GM18870 (cell line): ENCODE data around the gene TMA16.

Experiments used
- ATAC-seq: cut with Tn5 transposase; IDR thresholded peaks from one replicate; pipeline ENCODE4 v1.9.1; 2021; ENCODE audit warnings: moderate library complexity; ENCODE audit not compliant: unreplicated experiment

Gene TMA16

DNA sequence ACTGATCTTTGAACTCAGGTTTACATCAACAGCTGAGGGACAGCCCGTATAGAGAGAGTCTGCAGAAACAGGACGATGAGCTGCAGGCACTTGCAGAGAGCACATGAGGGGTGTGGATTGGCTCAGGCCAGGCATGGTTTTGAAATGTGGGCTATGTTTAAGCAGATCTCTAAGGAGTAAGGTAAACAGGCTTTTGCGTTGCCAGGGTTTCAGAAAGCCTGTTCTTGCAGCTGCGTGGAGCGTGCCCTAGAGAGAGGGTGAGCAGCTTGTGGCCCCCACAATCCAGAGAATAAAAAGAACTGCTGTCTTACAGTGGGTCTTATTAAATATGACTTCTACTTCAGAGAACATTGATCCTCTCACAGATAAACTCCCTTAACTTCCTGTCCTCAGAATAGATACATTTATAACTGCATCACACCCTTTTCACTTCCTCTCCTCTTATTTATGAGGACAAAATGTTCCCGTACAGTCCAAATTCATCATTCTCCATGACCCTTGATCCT, 64.1 kb downstream of the TMA16 start:
- ATAC-seq, result peak; percentile 39

DNA sequence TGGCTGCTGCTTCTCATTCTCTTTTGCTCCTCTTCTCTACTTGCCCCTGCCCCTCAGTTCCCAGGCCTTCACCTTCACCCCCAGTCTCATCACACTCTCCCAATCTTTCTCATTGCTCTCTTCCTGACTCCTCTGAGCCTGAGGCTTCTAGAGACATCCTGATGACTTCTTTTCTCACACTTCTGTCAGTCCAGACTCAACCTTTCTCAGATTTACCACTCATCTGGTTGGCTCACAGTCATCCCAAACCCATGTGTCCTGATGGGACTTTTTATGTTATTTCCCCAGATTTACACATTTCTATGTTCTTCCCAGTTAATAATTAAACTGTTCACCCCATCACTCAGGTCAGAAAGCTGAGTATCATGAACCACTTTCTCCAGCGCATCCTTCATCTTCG, 68.0 kb downstream of the TMA16 start:
- peak; percentile 62 for ATAC-seq

DNA sequence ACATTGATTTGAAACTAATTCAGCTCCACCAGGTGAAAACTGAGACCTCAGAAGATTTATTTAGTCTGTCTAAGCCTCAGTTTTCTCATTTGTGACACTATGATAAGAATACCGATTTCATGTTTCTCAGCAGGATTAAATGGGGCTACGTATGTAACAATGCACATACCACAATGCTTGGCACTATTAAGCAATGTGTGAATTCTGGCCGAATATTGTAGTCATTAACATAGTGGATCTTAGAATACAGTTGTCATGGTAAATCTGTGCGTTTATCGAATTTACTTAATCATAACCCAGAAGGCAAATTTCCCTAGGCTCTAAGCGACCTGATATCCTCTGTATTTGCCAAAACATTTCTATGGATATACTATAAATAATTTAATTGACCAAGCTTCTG, 69.1 kb downstream of the TMA16 start:
- ATAC-seq, result no peak

DNA sequence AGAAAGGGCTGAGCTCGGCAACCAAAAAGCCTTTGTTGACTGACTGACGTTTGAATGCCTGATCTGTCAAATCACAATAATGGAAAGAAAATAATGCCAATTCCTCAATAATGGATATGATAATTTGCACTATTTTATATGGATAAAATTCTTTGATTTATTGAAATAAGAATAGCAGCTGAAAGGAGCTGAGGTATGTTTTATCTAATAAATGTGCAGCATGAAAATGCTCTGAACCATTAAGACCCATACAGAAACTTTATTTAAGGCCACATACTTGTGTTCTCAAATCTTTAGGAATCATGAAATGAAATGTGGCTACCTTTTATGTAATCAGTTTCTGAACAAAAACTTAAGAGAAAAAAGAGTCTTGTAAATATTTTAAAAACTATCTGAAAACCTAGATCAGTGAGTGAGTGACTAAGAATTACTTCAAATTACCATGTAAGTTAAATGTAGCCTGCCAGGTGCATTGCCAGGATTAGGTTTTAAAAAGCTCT, 69.8 kb downstream of the TMA16 start:
- ATAC-seq, result no peak

DNA sequence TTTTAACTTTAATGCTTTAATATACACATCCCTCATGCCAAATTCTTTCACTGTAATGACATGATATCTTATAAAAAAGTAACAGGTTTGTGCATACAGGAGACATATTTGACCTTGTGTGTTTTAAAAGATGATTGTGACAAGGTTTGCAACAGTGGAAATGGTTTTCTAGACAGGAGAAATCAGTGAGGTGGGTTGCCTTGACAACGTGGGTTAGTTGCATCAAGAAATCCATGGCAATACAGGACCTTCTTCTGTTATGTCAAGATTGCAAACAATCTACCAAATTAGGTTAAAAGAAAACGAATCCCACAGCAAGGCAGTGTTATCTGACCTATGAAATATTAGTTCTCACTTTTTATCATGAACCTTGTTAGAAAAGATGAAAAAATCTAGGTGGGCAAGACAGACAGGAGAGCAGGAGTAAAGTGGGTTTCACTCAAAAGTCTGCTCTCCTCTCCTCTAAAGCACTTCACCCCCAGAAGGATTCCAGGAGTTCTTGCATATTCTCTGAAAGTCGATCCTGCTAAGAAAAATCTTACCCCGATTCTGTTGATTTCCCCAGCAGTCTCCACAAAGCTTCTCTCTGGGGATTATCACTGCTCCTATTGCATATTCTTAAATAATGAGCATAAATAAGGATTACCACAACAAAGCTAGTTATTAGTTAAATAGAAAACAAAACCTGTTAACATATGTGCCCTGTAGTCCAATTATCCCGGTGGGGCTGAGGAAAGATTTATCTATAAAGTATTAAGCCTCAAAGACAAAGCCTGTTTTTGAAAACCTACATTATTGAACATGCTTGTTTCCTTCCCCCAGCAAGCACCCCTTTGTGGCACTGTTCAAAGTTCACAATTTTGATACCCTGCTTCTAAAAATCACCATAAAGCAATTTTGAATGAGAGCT, 71.0 kb downstream of the TMA16 start:
- ATAC-seq, result no peak

DNA sequence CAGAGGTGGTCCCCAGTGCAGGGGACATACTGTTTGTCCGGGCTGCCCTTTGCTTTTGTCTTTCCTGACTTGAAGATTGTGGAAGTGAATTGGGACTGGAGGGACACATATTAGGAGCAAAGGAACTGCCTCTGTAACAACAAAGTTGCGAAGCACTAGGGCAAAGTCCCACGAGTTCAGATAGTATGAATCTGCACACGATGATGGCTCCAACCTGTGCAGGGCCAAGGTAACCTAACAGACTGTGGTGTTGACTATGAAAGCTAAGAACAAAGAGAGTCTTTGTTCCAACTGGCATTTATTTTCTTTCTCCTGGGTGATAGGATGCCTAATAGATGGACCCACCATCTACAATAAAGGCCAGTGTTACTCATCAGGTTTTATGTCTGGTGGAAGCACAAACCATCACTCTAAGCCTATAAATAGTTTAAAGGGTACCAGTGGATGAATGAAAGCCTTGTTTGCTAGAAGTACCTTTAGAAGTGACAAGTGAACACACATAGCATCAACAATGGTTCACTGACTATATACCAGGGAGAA, 71.8 kb downstream of the TMA16 start:
- no peak for ATAC-seq

DNA sequence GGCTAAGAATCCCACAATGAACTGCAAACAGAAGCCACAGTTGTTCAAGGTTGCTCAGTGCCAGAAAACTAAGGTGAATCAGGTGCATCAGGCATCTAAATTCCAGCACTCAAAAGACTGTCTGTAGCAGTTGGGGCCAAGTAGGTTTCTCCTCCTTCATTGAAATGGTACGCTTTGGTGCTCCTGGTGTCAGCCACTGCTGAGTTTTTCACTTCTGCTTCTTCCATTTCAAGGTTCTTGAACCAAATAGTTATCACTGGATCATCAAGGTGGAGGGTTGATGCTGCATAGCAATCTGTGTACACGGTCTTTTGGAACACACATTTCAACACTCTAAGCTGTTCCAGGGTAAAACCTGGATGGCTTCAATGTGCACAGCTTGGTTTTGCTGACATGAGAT, 74.4 kb downstream of the TMA16 start:
- peak; percentile 72 for ATAC-seq
